K562 (cell line): ENCODE measurements around the gene SDHAF3. TPM values are rescaled to one million over a fixed set of nuclear protein-coding genes. Genes with fewer than 3 reads are reported as not detected.

ENCODE experiments used
- HDAC3 ChIP-seq: fragments of 450-650 bp; IDR thresholded peaks from 2 replicates; pipeline ENCODE4 v1.6.1; 2018; ENCODE audit warnings: borderline replicate concordance, mild to moderate bottlenecking, moderate library complexity; ENCODE audit not compliant: partially characterized antibody
- RFX5 ChIP-seq: IDR thresholded peaks from 2 replicates; pipeline ENCODE4 v1.6.1; 2011; ENCODE audit warnings: low read depth, mild to moderate bottlenecking, improper control_type of control experiment, low read length
- TEAD1 ChIP-seq, 2 experiments: fragments of 450-650 bp in 1 of 2; sonication (generic) in 1 of 2; formaldehyde crosslinking; IDR thresholded peaks; 2 replicates each; pipeline versions ENCODE4 v1.4.0 to v1.8.0; 2020 to 2022; ENCODE audit warnings: mild to moderate bottlenecking in 2 of 2, missing genetic modification reagents in 1 of 2
- ZNF184 ChIP-seq: sonication (generic); formaldehyde crosslinking; IDR thresholded peaks from 2 replicates; pipeline ENCODE4 v1.5.0; 2020; ENCODE audit warnings: missing genetic modification reagents
- ZNF384 ChIP-seq: IDR thresholded peaks from 2 replicates; pipeline ENCODE4 v1.6.1; 2012; ENCODE audit warnings: low read depth, low read length, improper control_type of control experiment
- polyA plus RNA-seq, 8 experiments: library from polyadenylated mRNA; depleted of rRNA in 4 of 8; stranded (reverse) in 5 of 8; unstranded in 3 of 8; fragments of >200 nt; fragmentation: Nextera tagmentation in 2 of 8; fragmentation: Illumina TruSeq in 1 of 8; extraction: Ambion mirVana in 2 of 8; extraction: Trizol in 1 of 8; gene quantifications; 2 replicates each; pipeline versions ENCODE4 v1.2.1 to v1.2.3, GENCODE V29; 2011 to 2014; ENCODE audit warnings: inconsistent platforms in 1 of 8, missing spikeins in 1 of 8
- total RNA-seq, 7 experiments: library from RNA; depleted of rRNA in 6 of 7; stranded (reverse); fragments of >200 nt in 6 of 7; fragmentation: Illumina TruSeq in 2 of 7; extraction: Trizol in 2 of 7; gene quantifications; 2 replicates each; pipeline versions ENCODE4 v1.2.1 to v1.2.3, GENCODE V29; 2011 to 2021; ENCODE audit warnings: low replicate concordance in 1 of 7
- TF ChIP-seq, protein P1 (sequence below), 2 experiments: fragments of 450-650 bp in 1 of 2; IDR thresholded peaks; 2 replicates each; pipeline ENCODE4 v1.6.1; 2011 to 2017; ENCODE audit warnings: low read depth in 2 of 2, antibody characterized with exemption in 1 of 2, borderline replicate concordance in 1 of 2, low read length in 1 of 2, mild to moderate bottlenecking in 1 of 2, mixed read lengths in 1 of 2; ENCODE audit not compliant: control insufficient read depth in 1 of 2
- TF ChIP-seq, protein P2 (sequence below): fragments of 450-650 bp; IDR thresholded peaks from 2 replicates; pipeline ENCODE4 v1.6.1; 2016; ENCODE audit warnings: mild to moderate bottlenecking, moderate library complexity
- TF ChIP-seq, protein P3 (sequence below), 3 experiments: fragments of 200-800 bp in 1 of 3; fragments of 250-450 bp in 1 of 3; fragments of 450-650 bp in 1 of 3; sonication (Bioruptor Pico) in 1 of 3; sonication (Bioruptor generic) in 1 of 3; formaldehyde crosslinking in 1 of 3; IDR thresholded peaks; 2 replicates each; pipeline versions ENCODE4 v1.6.1 to v1.8.0; 2016 to 2022; ENCODE audit warnings: mild to moderate bottlenecking in 2 of 3, missing genetic modification characterization in 2 of 3, missing compliant biosample characterization in 1 of 3, moderate library complexity in 1 of 3

SDHAF3 gene
- total and polyA plus RNA-seq, 9 of the 15 experiments (the other 6 are each of a cell fraction or from before 2014, with no cell fraction given): 51.5 to 403 (median 145) TPM

DNA sequence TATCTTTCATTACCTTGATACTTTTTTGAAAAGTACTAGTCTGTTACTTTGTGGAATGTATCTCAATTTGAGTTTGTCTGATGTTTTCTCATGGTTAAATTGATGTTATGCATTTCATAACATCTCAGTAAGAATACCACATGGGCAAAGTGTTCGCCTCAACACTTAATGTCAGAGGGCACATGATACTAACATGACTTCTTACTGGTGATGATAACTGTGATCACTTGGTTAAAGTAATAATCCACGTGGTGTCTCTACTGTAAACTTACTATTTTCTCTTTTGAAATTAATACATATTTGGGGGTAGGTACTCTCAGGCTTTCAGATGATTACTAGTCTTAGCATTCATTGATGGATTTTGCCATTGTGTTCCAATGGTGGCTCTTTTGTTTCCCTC lies 2.2 kb downstream of the SDHAF3 start (continued):
- TF ChIP-seq ZNF384 (no peak), ZNF184 (CRISPR knock-in tag) (no peak), HDAC3 (no peak), TEAD1 (CRISPR knock-in tag; IDR thresholded peaks at IDR 0.05) (no peak), RFX5 (no peak)
- TF ChIP-seq, protein P1, sequence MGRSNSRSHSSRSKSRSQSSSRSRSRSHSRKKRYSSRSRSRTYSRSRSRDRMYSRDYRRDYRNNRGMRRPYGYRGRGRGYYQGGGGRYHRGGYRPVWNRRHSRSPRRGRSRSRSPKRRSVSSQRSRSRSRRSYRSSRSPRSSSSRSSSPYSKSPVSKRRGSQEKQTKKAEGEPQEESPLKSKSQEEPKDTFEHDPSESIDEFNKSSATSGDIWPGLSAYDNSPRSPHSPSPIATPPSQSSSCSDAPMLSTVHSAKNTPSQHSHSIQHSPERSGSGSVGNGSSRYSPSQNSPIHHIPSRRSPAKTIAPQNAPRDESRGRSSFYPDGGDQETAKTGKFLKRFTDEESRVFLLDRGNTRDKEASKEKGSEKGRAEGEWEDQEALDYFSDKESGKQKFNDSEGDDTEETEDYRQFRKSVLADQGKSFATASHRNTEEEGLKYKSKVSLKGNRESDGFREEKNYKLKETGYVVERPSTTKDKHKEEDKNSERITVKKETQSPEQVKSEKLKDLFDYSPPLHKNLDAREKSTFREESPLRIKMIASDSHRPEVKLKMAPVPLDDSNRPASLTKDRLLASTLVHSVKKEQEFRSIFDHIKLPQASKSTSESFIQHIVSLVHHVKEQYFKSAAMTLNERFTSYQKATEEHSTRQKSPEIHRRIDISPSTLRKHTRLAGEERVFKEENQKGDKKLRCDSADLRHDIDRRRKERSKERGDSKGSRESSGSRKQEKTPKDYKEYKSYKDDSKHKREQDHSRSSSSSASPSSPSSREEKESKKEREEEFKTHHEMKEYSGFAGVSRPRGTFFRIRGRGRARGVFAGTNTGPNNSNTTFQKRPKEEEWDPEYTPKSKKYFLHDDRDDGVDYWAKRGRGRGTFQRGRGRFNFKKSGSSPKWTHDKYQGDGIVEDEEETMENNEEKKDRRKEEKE (IDR thresholded peaks at IDR 0.05; ENCODE audit: borderline replicate concordance in 1 of 2, control insufficient read depth in 1 of 2, low read depth in 2 of 2, low read length in 1 of 2): no peak
- TF ChIP-seq, protein P2, sequence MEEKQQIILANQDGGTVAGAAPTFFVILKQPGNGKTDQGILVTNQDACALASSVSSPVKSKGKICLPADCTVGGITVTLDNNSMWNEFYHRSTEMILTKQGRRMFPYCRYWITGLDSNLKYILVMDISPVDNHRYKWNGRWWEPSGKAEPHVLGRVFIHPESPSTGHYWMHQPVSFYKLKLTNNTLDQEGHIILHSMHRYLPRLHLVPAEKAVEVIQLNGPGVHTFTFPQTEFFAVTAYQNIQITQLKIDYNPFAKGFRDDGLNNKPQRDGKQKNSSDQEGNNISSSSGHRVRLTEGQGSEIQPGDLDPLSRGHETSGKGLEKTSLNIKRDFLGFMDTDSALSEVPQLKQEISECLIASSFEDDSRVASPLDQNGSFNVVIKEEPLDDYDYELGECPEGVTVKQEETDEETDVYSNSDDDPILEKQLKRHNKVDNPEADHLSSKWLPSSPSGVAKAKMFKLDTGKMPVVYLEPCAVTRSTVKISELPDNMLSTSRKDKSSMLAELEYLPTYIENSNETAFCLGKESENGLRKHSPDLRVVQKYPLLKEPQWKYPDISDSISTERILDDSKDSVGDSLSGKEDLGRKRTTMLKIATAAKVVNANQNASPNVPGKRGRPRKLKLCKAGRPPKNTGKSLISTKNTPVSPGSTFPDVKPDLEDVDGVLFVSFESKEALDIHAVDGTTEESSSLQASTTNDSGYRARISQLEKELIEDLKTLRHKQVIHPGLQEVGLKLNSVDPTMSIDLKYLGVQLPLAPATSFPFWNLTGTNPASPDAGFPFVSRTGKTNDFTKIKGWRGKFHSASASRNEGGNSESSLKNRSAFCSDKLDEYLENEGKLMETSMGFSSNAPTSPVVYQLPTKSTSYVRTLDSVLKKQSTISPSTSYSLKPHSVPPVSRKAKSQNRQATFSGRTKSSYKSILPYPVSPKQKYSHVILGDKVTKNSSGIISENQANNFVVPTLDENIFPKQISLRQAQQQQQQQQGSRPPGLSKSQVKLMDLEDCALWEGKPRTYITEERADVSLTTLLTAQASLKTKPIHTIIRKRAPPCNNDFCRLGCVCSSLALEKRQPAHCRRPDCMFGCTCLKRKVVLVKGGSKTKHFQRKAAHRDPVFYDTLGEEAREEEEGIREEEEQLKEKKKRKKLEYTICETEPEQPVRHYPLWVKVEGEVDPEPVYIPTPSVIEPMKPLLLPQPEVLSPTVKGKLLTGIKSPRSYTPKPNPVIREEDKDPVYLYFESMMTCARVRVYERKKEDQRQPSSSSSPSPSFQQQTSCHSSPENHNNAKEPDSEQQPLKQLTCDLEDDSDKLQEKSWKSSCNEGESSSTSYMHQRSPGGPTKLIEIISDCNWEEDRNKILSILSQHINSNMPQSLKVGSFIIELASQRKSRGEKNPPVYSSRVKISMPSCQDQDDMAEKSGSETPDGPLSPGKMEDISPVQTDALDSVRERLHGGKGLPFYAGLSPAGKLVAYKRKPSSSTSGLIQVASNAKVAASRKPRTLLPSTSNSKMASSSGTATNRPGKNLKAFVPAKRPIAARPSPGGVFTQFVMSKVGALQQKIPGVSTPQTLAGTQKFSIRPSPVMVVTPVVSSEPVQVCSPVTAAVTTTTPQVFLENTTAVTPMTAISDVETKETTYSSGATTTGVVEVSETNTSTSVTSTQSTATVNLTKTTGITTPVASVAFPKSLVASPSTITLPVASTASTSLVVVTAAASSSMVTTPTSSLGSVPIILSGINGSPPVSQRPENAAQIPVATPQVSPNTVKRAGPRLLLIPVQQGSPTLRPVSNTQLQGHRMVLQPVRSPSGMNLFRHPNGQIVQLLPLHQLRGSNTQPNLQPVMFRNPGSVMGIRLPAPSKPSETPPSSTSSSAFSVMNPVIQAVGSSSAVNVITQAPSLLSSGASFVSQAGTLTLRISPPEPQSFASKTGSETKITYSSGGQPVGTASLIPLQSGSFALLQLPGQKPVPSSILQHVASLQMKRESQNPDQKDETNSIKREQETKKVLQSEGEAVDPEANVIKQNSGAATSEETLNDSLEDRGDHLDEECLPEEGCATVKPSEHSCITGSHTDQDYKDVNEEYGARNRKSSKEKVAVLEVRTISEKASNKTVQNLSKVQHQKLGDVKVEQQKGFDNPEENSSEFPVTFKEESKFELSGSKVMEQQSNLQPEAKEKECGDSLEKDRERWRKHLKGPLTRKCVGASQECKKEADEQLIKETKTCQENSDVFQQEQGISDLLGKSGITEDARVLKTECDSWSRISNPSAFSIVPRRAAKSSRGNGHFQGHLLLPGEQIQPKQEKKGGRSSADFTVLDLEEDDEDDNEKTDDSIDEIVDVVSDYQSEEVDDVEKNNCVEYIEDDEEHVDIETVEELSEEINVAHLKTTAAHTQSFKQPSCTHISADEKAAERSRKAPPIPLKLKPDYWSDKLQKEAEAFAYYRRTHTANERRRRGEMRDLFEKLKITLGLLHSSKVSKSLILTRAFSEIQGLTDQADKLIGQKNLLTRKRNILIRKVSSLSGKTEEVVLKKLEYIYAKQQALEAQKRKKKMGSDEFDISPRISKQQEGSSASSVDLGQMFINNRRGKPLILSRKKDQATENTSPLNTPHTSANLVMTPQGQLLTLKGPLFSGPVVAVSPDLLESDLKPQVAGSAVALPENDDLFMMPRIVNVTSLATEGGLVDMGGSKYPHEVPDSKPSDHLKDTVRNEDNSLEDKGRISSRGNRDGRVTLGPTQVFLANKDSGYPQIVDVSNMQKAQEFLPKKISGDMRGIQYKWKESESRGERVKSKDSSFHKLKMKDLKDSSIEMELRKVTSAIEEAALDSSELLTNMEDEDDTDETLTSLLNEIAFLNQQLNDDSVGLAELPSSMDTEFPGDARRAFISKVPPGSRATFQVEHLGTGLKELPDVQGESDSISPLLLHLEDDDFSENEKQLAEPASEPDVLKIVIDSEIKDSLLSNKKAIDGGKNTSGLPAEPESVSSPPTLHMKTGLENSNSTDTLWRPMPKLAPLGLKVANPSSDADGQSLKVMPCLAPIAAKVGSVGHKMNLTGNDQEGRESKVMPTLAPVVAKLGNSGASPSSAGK: peak; percentile 57
- TF ChIP-seq, protein P3, sequence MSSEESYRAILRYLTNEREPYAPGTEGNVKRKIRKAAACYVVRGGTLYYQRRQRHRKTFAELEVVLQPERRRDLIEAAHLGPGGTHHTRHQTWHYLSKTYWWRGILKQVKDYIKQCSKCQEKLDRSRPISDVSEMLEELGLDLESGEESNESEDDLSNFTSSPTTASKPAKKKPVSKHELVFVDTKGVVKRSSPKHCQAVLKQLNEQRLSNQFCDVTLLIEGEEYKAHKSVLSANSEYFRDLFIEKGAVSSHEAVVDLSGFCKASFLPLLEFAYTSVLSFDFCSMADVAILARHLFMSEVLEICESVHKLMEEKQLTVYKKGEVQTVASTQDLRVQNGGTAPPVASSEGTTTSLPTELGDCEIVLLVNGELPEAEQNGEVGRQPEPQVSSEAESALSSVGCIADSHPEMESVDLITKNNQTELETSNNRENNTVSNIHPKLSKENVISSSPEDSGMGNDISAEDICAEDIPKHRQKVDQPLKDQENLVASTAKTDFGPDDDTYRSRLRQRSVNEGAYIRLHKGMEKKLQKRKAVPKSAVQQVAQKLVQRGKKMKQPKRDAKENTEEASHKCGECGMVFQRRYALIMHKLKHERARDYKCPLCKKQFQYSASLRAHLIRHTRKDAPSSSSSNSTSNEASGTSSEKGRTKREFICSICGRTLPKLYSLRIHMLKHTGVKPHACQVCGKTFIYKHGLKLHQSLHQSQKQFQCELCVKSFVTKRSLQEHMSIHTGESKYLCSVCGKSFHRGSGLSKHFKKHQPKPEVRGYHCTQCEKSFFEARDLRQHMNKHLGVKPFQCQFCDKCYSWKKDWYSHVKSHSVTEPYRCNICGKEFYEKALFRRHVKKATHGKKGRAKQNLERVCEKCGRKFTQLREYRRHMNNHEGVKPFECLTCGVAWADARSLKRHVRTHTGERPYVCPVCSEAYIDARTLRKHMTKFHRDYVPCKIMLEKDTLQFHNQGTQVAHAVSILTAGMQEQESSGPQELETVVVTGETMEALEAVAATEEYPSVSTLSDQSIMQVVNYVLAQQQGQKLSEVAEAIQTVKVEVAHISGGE (CRISPR knock-in tag; IDR thresholded peaks at IDR 0.05): 0 out of 6 replicates have a peak, but pooled peaks of 1 of the 3 experiments have one; percentile 20
